ENCODE data around the gene ANKRD1. TPM values are rescaled to one million over a fixed set of nuclear protein-coding genes. Genes with fewer than 3 reads are reported as not detected.
A peak's percentile ranks its signal among the peaks of the same experiment; 100 is the strongest.

Gene ANKRD1
- polyA plus RNA-seq, 3 donors, result 0.82 to 1.4 (median 0.89) TPM

DNA sequence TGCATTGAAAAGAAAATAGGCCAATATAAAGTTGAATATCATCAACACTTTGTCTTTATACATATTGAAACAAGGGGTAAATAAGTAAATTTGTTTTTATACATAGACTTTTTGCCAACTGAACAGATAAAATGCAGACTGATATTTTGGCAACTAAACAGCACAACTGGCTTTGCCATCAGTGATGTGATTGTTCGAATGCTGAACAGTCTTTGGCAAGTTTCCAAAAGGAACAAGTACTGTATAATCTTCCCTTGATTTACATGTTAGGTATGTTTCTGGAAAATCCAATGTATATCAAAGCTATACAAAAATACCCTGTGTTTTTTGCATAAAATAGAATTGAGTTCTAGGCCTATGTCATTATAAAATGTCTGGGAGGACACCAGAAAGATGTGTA, 18.2 kb upstream of the ANKRD1 start:
- no peak for DNase-seq (ENCODE audit: extremely low read depth in 1 of 11, low read depth in 9 of 11, low spot score in 4 of 11)

DNA sequence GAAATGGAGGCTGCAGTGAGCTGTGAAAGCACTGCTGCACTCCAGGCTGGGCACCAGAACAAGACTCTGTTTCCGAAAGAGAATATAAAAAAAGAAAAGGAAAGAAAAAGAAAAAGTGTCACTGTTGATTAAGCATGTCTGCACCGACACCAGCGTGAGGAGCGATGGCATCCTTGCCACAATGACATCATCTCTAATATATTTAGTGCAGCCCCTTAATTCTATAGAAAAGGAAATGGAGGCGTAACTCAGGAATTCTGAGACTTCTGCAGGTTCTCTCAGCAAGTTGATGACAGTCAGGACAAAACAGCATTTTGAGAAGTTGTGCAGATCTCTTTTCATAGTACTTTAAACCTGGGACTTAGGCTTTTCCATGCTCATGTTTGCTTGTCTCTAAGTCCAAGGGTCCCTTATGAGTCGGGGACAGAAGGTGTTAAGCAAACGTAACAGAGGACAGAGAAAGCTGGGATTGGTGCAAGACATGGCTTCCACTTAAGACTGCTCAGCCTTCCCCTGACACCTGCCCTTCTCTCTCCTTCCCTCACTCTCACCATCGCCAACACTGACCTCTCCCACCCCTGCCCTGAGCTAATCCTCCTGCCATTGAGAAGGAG, 16.9 kb upstream of the ANKRD1 start:
- DNase-seq (ENCODE audit: extremely low read depth in 1 of 11, low read depth in 9 of 11, low spot score in 4 of 11), result no peak

GRCh38 chr10:90936276-90936659, 15.4 kb upstream of the ANKRD1 start:
- no peak for DNase-seq (ENCODE audit: extremely low read depth in 1 of 11, low read depth in 9 of 11, low spot score in 4 of 11)

DNA sequence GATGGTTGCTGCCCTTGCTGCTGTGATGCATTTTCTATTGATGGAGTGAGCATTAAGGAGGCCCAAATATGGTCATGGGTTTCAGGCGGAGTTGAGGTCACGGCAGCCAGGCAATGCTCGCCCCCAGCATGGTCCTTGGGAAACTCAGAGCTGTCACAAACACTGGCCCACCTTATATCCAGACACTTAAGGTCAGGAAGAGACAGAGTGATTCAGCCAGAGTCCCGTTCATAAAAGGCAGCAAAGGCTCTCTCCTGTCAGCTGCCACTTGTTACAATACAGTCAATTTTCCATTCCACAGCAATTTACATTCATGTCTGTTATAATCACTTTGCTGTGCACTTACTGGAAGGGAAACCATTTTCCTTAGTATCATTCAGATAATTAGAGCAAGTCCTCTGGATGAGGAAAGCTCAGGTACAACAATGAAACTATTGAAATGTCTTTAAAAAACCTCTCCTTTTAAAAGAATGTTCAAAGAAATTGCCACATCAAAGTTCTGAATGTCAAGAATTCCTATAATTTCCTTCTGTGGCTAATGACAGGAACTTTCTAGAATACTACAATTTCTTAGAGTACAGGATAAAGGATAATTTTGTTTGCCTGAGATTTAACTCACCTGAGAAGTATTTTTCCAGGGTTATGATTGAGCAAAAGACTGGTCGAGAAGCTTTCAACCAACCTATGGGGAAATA, 14.8 kb upstream of the ANKRD1 start:
- no peak for DNase-seq (ENCODE audit: extremely low read depth in 1 of 11, low read depth in 9 of 11, low spot score in 4 of 11)

DNA sequence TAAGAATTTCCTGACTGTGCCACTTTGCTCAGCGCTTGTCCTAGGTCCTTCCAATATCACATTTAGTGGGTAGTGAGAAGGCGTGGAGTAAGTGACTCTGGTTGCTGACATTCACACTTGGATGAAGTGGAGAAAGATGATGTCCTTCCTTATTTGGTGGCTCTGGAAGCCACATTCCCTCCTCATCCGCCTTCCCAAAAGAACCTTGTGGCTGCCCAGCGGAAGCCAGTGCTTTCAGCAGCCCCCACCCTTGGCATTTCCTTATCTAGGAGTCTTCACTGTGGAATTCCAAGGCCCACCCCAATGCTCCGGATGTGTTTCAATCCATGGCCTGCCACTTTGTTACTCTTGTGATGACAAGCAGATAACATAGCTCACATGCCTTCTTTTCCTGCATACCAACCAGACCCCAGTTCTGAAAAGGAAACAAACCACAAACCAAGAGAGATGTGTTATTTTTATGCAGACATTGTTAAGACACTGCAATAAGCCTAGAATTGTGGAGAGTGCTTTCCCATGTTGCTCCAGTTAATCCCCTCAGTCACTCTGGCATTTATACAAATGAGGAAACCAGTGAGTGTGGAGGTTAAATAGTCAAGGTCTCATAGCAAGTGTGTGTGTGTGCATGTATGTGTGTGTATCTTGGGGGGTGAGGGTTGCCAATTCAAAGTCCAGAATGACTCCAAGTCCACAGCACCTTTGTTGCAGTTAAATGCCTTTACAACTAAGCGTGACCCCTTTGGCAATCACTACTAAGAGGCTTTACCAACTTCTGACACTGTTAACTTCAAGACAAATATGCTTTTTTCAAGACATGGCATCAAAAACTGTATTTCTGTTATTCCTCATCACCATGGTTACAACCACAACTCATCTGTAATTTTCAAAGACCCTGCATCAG, 10.3 kb upstream of the ANKRD1 start:
- DNase-seq (ENCODE audit: extremely low read depth in 1 of 11, low read depth in 9 of 11, low spot score in 4 of 11), result peak in 6 of 11 donors; percentile 10 to 46 (median 32)

DNA sequence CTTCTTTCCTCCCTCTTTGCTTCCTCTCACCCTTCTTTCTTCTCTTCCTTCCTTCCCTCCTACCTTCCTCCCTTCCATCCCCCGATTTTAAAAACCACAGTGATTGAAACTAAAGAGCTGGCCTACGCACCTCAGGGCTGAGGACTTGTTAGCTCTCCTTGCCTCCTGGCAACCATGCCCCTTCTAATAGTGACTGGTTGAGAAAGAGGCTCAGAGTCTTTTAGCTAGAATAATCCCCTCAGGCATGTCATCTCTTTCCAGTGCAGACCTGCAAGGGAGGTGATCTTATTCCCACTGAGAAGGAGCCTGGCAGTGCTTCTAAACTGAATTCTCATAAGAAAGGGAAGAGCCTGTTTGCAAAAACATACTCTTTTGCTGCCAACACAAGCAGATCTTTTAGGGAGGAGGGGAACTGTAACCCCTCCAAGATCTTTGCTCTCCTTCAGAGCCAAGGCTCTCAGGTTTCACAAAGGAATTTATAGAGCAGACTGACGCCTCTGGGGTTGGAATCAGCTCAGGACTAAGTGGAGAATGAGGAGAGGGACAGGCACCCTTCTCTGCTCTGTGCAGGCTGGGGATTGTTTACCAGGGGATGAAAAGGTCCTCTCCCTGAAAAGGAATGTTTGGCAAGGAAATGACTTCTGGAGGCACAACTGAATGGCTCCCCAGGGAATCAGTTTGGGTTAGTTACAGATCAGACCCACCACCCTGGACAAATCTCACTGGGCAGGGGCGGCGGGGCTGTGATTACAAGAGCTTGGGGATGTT, 9.4 kb upstream of the ANKRD1 start:
- DNase-seq (ENCODE audit: extremely low read depth in 1 of 11, low read depth in 9 of 11, low spot score in 4 of 11), result peak in 7 of 11 donors; percentile 22 to 62 (median 47)

GRCh38 chr10:90929179-90929578, 8.3 kb upstream of the ANKRD1 start:
- no peak for DNase-seq (ENCODE audit: extremely low read depth in 1 of 11, low read depth in 9 of 11, low spot score in 4 of 11)

GRCh38 chr10:90927293-90927692, 6.4 kb upstream of the ANKRD1 start:
- no peak for DNase-seq (ENCODE audit: extremely low read depth in 1 of 11, low read depth in 9 of 11, low spot score in 4 of 11)

GRCh38 chr10:90925079-90926029, 4.5 kb upstream of the ANKRD1 start:
- no peak for DNase-seq (ENCODE audit: extremely low read depth in 1 of 11, low read depth in 9 of 11, low spot score in 4 of 11)

GRCh38 chr10:90924552-90924951, 3.7 kb upstream of the ANKRD1 start:
- no peak for DNase-seq (ENCODE audit: extremely low read depth in 1 of 11, low read depth in 9 of 11, low spot score in 4 of 11)

GRCh38 chr10:90923111-90923731, 2.3 kb upstream of the ANKRD1 start:
- DNase-seq (ENCODE audit: extremely low read depth in 1 of 11, low read depth in 9 of 11, low spot score in 4 of 11), result no peak

DNA sequence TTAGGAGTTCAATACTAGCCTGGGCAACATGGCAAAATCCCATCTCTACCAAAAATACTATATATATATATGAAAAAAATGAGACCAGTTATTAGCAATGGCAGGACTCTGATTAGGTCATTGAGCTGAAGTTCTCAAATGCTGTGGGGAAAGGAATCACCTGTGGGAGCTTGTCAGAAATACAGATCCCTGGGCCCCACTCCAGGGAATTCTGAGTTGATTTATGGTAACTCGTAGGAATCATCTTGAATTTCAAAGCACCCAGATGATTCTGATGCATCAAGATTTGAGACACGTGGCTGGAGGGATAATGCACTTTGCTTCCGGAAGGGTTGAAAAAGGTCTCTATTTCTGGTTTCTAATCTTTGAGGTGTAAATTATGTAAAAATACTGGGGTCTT, 1.0 kb upstream of the ANKRD1 start:
- no peak for DNase-seq (ENCODE audit: extremely low read depth in 1 of 11, low read depth in 9 of 11, low spot score in 4 of 11)

DNA sequence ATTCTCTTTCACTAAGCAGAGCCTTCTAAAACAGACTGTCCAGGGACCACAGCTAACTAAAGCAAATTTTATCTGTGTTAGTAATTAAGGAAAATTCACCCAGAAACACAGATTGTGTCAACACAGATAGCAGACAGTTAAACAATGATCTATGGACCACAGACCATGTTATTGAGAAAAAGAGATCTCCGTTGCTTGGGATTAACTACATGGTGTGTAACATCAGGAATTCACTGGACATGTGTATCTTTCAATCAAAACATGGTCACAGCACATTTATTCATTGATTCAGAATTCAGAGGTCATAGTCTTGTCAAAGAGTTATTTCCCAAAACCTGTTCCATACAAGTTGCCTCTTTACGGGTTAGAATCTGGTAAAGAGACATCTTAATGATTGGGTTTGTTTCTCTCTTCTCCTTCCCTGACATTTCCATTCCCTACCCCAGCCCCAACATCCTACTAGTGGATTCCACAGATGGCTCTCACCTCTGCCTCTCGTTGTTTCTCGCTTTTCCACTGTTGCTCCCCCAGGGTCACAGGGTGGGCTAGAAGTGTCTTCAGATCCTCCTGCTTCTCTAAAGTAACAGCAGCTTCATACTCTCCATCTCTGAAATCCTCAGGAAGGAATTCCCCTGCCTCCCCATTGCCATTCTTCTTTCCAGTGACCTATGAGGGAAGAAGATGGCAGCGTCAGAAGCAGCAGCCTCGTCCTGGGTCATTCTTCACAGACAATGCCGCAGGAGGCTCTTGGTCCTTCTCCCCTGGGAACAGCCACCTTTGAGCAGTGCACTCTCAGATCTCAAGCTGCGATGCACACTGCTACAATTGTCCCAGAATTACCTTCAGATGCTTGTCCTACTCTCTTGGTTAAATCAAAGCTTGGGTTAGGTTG, 958 bp downstream of the ANKRD1 start:
- DNase-seq (ENCODE audit: extremely low read depth in 1 of 11, low read depth in 9 of 11, low spot score in 4 of 11), result no peak

- DNase-seq (ENCODE audit: extremely low read depth in 1 of 11, low read depth in 9 of 11, low spot score in 4 of 11), result no peak
Observed at GRCh38 chr10:90917968-90918318, 2.9 kb downstream of the ANKRD1 start.

GRCh38 chr10:90917238-90917967, 3.5 kb downstream of the ANKRD1 start:
- DNase-seq (ENCODE audit: extremely low read depth in 1 of 11, low read depth in 9 of 11, low spot score in 4 of 11), result no peak

Measured in renal cortex interstitium (tissue), 11 donors.